ENCODE data around the gene CSF1R.

The CSF1R gene

DNA sequence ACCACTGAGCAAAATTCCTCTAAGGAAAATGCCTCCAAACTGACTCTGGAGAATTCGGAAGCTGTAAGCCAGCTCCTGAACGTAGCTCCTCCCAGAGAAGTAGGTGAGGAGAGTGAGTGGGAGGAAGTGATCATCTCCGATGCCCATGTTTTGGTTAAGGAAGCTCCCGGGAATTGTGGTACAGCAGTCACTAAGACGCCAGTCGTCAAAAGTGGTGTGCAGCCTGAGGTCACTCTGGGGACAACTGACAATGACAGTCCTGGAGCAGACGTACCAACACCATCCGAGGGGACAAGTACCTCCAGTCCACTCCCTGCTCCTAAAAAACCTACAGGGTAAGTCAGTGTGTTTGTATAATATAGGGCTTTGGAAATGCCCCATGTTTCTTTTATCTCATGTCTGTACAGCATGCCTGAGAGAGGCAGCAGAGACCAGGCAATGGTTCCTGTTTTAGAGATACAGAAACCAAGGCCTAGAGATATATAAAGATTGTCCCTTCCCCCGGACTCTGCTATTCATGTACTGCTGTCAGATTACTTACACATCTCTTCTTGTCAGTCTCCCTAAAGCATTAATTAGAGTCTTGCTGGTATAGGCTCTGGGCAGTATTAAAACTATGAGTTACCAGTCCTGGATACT, 61.9 kb downstream of the CSF1R start:
- DNase-seq (ENCODE audit: low read depth in 3 of 3), result no peak

DNA sequence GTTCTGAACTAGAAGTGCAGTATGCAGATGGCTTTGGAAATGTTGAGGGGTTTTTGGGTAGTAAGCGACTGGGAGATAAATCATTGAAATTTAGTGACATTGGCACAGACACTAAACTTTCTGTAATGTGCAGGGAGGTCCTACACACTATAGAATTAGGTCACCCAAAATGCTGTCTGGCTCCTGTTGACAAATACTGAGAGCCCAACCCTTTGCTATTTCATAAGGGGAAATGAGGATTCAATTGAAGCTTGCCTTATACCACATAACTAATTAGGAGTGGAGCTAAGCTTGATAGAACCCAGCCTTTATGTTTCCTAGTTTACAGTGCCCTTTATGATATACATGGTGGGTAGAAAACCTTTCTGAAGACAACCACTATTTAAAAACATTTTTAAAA, 63.2 kb downstream of the CSF1R start:
- DNase-seq (ENCODE audit: low read depth in 3 of 3), result no peak

DNA sequence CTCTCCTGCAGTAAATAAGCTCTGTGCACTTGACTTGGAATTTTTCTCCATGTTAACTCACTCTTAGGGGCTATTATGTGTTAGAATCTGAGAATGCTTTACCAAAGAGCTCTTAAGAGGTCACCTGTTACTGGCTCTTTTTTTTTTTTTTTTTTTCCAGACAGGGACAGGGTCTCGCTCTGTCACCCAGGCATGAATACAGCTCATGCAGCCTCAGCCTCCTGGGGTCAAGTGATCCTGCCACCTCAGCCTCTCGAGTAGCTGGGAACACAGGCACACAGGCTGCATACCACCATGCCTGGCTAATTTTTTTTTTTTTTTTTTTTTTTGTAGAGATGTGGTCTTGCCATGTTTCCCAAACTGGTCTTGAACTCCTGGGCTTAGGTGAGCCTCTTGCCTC, 63.7 kb downstream of the CSF1R start:
- DNase-seq (ENCODE audit: low read depth in 3 of 3), result no peak

DNA sequence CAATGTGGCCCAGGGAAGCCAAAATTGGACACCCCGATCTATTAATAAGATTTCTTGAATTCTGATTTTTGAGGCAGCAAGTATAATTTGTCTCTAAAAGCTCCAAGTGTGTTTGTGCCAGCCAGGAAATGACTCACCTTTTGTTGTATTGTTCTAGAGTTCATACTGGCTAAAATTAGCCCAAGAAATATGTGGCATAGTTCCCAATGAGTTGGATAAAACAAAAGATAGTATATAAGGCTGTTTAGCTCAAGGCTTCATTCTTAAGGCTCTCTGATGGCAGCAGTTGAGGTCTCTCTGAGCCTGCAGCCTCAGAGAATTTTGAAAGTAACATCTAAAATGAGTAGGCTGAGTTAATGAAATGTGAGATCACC, 64.2 kb downstream of the CSF1R start:
- DNase-seq (ENCODE audit: low read depth in 3 of 3), result no peak

DNA sequence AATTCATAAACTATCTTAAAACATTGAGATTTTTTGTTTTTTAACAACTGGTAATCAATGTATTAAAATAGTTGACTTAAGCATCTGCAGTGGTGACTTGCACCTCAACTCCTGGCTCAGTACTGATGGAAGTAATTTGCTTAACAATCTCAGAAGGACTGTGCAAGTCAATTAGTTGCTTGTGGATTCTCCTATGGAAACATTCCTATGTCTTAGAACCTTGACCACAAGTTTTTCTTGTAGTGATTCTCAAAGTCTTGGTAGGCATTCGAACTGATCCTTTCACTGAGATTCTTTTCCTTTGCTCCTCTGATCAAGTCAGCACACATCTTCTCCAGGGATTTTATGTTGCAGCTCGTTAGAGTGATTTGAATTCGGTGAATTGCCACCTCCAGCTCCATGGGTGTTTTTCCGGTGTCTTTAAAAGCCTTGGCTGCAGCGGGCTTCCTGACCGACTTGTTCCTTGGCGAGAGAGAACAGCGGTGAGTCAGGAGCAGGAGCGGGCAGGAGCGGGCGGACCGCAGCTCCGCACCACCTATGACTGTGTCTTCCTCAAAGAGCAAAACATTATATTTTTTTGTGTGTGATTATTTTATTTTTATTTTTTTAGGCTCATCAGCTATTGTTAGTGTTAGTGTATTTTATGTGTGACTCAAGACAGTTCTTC, 64.7 kb downstream of the CSF1R start:
- no peak for DNase-seq (ENCODE audit: low read depth in 3 of 3)

DNA sequence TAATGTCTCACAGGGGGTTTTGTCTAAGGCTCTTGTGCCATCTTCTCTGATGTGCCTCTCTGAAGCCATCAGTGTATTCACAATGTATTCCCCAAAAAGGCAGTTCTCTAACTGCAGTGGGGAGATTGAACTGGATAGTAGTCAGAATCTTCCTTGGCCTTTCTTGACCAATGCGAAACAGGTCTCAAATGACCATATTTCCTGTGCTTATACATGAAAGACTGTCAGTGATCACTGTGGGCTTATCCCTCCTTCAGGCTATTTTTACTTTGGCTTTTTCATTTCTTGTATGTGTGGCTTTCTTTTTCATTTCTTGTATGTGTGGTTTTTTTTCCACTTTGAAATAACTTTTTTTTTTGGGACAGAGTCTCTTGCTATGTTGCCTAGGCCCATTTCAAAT, 66.1 kb downstream of the CSF1R start:
- DNase-seq (ENCODE audit: low read depth in 3 of 3), result no peak

DNA sequence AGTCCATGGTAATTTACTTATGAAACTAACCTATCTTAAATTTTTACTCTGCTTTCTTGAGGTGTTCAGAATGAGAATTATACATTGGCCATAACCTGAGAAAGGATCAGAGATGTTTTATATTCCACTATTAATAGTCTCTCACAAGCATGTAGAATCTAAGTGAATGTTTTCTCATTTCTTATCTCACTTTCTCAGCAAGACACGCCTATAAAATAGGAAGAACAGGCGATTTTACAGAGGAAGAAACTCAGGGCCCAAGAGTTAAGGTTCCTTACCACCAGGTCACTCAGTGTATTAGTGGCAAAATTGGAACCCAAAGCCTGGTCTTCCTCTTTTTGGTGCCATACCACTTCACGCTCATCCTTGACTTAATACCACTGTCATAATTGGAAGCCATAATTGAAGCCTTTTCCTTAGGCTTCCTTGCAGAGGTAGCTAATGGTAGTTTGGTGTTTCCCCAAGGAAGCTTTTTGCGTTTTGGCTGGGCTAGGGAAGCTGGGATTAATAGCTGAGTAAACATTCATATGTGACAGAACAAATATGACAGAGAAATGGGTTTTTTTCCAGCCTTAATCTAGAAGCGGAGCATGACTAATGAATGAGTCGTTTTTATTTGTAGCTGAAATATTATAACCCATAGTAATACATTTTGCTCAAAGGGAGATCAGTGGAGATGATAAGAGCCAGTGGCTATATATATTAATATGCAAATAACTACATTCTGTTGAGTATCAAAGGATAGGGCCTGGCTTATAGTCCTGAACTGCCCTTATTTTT, 68.9 kb downstream of the CSF1R start:
- DNase-seq (ENCODE audit: low read depth in 3 of 3), result no peak

DNA sequence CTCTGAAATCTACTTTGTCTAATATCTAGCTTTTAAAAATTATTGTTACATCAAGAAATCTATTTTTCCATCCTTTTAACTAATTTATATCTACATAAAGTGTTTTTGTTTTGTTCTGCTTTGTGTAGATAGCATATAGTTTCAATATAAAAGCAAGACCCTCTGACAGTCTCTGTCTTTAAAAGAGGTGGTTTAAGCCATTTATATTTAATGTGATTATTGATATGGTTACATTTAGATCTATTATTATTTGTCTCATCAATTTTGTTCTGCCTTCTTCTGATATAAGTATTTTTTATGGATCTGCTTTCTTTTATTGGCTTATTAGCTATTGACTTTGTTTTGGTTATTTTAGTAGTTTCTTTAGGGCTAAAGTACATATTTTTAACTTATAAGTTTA, 69.8 kb downstream of the CSF1R start:
- DNase-seq (ENCODE audit: low read depth in 3 of 3), result no peak

DNA sequence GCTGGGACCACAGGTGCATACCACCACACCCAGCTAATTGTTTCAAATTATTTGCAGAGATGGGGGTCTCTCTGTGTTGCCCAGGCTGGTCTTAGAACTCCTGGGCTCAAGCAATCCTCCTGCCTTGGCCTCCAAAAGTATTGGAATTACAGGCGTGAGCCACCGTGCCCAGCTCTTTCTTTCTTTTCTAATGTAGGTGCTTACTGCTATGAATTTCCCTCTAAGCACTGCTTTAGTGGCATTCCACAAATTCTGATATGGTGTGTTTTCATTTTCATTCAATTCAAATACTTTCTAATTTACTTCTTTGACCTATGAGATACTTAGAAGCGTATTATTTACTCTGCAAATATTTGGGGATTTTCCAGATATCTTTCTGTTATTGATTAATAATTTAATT, 70.9 kb downstream of the CSF1R start:
- no peak for DNase-seq (ENCODE audit: low read depth in 3 of 3)

DNA sequence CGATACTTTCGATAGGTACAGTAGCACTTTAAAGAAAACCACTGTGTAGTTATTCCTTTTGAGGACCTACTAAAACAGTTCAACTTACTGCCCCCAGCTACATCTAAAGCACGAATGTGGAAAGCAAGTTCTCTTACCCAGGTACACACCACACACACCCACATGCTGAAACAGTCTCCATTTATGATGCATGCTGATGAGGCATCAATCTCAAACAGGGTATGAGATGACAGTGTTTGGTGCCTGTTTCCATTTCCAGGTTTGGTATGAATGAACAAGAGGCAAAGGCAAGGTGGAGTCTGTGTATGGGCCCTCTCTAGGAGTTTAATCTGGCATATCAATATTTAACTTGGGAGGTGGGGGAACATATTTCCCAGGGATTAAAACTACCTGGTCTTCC, 71.9 kb downstream of the CSF1R start:
- no peak for DNase-seq (ENCODE audit: low read depth in 3 of 3)

DNA sequence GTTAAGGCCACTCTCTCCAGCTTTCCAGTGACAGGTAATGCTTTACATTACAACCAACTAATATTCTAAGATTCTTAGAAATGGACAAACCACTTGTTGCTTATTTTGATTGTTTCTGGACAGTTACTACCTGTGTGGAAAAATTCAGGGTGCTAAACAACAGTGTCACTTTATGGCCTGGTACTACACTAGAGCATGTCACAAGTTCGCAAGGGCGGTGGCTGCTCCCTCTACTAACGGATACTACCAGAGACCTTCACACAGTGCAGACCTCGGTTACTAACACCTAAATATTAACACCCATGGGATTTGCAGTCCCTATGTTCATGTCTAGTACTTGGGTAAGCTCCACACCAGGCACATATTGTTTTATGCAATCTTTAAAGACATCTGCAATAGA, 72.4 kb downstream of the CSF1R start:
- no peak for DNase-seq (ENCODE audit: low read depth in 3 of 3)

DNA sequence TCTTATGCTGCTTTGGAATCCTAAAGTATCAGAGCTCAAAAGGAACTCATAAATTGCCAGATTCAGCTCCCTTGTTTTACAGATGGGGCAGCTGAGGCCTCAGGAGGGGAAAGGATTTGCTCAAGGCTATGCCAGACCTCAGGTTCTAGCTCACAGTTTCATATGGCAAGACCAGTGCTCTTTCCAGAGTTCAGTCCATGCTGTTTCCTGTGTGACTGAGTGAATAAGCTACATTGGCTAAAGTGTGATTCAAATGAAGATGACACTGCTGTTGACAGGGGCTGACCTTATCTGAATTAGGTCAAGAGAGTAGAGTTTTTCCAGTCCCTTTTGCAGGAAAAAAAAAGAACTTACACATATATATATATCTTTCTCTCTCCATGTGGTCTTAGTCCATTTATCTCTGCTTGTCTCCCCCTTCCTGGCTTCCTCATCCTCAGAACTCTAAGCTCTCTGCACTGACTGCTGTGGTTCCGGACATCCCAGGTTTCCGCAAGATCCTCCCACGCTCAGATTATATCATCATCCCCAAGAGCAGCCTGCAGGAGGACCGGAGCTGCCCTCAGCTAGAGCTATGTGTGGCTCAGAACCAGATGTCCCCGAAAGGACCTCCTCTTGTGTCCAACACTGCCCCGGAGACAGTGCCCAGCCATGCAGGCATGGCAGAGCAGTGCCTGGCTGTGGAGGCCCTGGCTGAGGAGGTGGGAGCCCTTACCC, 76.5 kb downstream of the CSF1R start:
- no peak for DNase-seq (ENCODE audit: low read depth in 3 of 3)

DNA sequence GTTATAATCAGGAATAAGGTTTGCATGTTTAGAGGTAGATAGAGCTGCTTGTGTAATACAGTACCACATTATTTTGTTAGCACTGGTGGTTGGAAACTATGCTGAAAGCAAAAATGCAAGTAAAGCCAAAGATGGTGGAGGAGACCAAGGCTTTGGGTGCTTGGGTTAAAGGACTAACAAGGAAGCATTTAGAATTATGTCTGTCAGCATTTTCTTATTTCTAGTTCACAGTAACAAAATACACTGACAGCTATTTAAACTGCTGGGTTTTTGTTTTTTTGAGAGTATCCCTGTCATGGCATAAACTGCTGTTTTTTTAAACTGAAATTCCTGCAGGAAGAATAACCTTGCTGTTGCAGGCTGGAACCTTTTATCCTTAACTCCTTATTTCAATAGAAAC, 79.3 kb downstream of the CSF1R start:
- DNase-seq (ENCODE audit: low read depth in 3 of 3), result no peak

DNA sequence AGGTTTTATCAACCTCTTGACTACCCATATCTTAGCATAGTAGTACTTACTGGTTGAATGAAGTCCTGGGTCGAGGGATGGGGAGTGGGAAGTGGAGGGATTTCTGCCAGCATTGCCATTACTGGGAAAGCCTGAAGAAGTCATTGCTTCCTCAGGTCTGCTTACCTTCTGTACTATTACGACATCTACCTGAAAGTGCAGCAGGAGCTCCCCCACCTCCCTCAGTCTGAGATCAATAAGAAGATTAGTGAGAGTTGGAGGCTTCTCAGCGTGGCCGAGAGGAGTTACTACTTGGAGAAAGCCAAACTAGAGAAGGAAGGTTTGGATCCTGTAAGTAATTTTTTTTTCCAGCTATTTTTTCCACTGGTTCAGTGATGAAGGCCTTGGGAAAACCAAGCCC, 80.0 kb downstream of the CSF1R start:
- no peak for DNase-seq (ENCODE audit: low read depth in 3 of 3)

Measured in stimulated activated CD4-positive, alpha-beta T cell treated with anti-CD3 and anti-CD28 coated beads, TNF-alpha, amount 100 ng/mL, for 24 hours (primary cell).